GM23338 (cell line): ENCODE results near the gene FSIP1. TPM values are rescaled to one million over a fixed set of nuclear protein-coding genes. Genes with fewer than 3 reads are reported as not detected.

Source experiments
- ATAC-seq: fragments of 200-7000 bp; cut with Tn5 transposase; 3 replicates; pipeline ENCODE4 v1.9.1; 2020
- DNase-seq: peaks from one replicate; pipeline ENCODE4 v3.0.0-alpha.2; 2015; ENCODE audit warnings: low spot score
- H2AFZ ChIP-seq: fragments of 200-600 bp; sonication (generic); 2 replicates; pipeline ENCODE4 v1.8.0; 2016; ENCODE audit warnings: antibody characterized with exemption, mild to moderate bottlenecking, moderate library complexity
- H3F3A ChIP-seq: fragments of 200-600 bp; sonication (generic); replicated peaks from 2 replicates; pipeline ENCODE4 v1.8.0; 2017; ENCODE audit warnings: antibody characterized with exemption, mixed run types, low read depth
- H3K27ac ChIP-seq: fragments of 200-600 bp; sonication (generic); 2 replicates; pipeline ENCODE4 v1.6.1; 2016; ENCODE audit warnings: low read depth
- H3K27me3 ChIP-seq: fragments of 200-600 bp; sonication (generic); 2 replicates; pipeline ENCODE4 v1.8.0; 2016; ENCODE audit warnings: mild to moderate bottlenecking, mixed run types, moderate library complexity; ENCODE audit not compliant: insufficient read depth
- H3K36me3 ChIP-seq: fragments of 200-600 bp; sonication (generic); 2 replicates; pipeline ENCODE4 v1.8.0; 2016; ENCODE audit warnings: mild to moderate bottlenecking; ENCODE audit not compliant: insufficient read depth
- H3K4me1 ChIP-seq: fragments of 200-600 bp; sonication (generic); 2 replicates; pipeline ENCODE4 v1.8.0; 2016; ENCODE audit warnings: mild to moderate bottlenecking, moderate library complexity; ENCODE audit not compliant: insufficient read depth
- H3K4me2 ChIP-seq: fragments of 200-600 bp; sonication (generic); 2 replicates; pipeline ENCODE4 v1.7.1; 2017; ENCODE audit warnings: mixed run types
- H3K4me3 ChIP-seq: fragments of 200-600 bp; sonication (generic); 2 replicates; pipeline ENCODE4 v1.6.1; 2016; ENCODE audit warnings: mixed run types
- H3K79me2 ChIP-seq: fragments of 200-600 bp; sonication (generic); replicated peaks from 2 replicates; pipeline ENCODE4 v1.8.0; 2017; ENCODE audit warnings: mild to moderate bottlenecking; ENCODE audit not compliant: insufficient read depth
- H3K9me2 ChIP-seq: fragments of 200-600 bp; sonication (generic); 2 replicates; pipeline ENCODE4 v1.8.0; 2017; ENCODE audit not compliant: insufficient read depth
- H4K20me1 ChIP-seq: fragments of 200-600 bp; sonication (generic); replicated peaks from 2 replicates; pipeline ENCODE4 v1.8.0; 2017; ENCODE audit warnings: mild to moderate bottlenecking; ENCODE audit not compliant: insufficient read depth
- H3K27ac Mint-ChIP-seq: 2 replicates; pipeline ENCODE4 v1.8.0; 2020; ENCODE audit warnings: inconsistent platforms, mild to moderate bottlenecking, moderate library complexity, mixed read lengths
- H3K27me3 Mint-ChIP-seq: 3 replicates; pipeline ENCODE4 v1.8.0; 2022; ENCODE audit warnings: low read depth, mild to moderate bottlenecking, moderate library complexity, mixed read lengths, inconsistent platforms; ENCODE audit not compliant: insufficient read depth, poor library complexity
- H3K36me3 Mint-ChIP-seq: 3 replicates; pipeline ENCODE4 v1.8.0; 2021; ENCODE audit warnings: low read depth, mild to moderate bottlenecking, inconsistent platforms, moderate library complexity, mixed read lengths
- H3K4me1 Mint-ChIP-seq: 3 replicates; pipeline ENCODE4 v1.8.0; 2020; ENCODE audit warnings: mild to moderate bottlenecking, inconsistent platforms, mixed read lengths
- H3K4me3 Mint-ChIP-seq: 3 replicates; pipeline ENCODE4 v1.8.0; 2021; ENCODE audit warnings: moderate library complexity, mild to moderate bottlenecking, inconsistent platforms, mixed read lengths
- H3K9me3 Mint-ChIP-seq: 3 replicates; pipeline ENCODE4 v1.8.0; 2020; ENCODE audit warnings: moderate library complexity, mild to moderate bottlenecking, inconsistent platforms, mixed read lengths
- CREB1 ChIP-seq: fragments of 250-450 bp; sonication (Bioruptor Pico); IDR thresholded peaks from 2 replicates; pipeline ENCODE4 v1.5.0; 2020; ENCODE audit warnings: low read depth, mild to moderate bottlenecking, moderate library complexity
- EZH2 ChIP-seq: fragments of 200-600 bp; sonication (generic); IDR thresholded peaks from one replicate; pipeline ENCODE4 v1.8.0; 2017; ENCODE audit warnings: antibody characterized with exemption, mild to moderate bottlenecking, low read depth; ENCODE audit not compliant: unreplicated experiment
- EZH2phosphoT487 ChIP-seq: fragments of 200-600 bp; sonication (generic); IDR thresholded peaks from one replicate; pipeline ENCODE4 v1.8.1; 2018; ENCODE audit warnings: antibody characterized with exemption; ENCODE audit not compliant: unreplicated experiment
- JUNB ChIP-seq: IDR thresholded peaks from one replicate; pipeline ENCODE4 v1.6.1; 2016; ENCODE audit warnings: antibody characterized with exemption; ENCODE audit not compliant: unreplicated experiment
- NANOG ChIP-seq: IDR thresholded peaks from 2 replicates; pipeline ENCODE4 v1.6.1; 2016; ENCODE audit warnings: antibody characterized with exemption, borderline replicate concordance
- POLR2AphosphoS5 ChIP-seq: IDR thresholded peaks from 2 replicates; pipeline ENCODE4 v1.6.1; 2016; ENCODE audit warnings: antibody characterized with exemption, low read depth
- REST ChIP-seq: IDR thresholded peaks from one replicate; pipeline ENCODE4 v1.6.1; 2018; ENCODE audit warnings: antibody characterized with exemption; ENCODE audit not compliant: unreplicated experiment
- STAT1 ChIP-seq: IDR thresholded peaks from one replicate; pipeline ENCODE4 v1.6.1; 2016; ENCODE audit warnings: antibody characterized with exemption; ENCODE audit not compliant: unreplicated experiment
- ZNF114 ChIP-seq: fragments of 250-450 bp; sonication (Bioruptor Pico); IDR thresholded peaks from 2 replicates; pipeline ENCODE4 v1.5.0; 2020; ENCODE audit warnings: mild to moderate bottlenecking, moderate library complexity
- ZNF331 ChIP-seq: fragments of 250-450 bp; sonication (Bioruptor Pico); IDR thresholded peaks from 2 replicates; pipeline ENCODE4 v1.5.0; 2020; ENCODE audit warnings: low read depth, mild to moderate bottlenecking, moderate library complexity
- ZNF462 ChIP-seq: fragments of 250-450 bp; sonication (Bioruptor Pico); IDR thresholded peaks from 2 replicates; pipeline ENCODE4 v1.5.0; 2020; ENCODE audit warnings: mild to moderate bottlenecking, moderate library complexity
- polyA plus RNA-seq: library from polyadenylated mRNA; unstranded; fragments of >200 nt; fragmentation: Nextera tagmentation; extraction: Ambion mirVana; gene quantifications from 2 replicates; pipeline ENCODE4 v1.2.1, GENCODE V29; 2016
- total RNA-seq: library from RNA; depleted of rRNA; stranded (reverse); fragments of >200 nt; shearing (Covaris generic); gene quantifications from 2 replicates; pipeline ENCODE4 v1.2.3, GENCODE V29; 2014
- TF ChIP-seq, protein P1 (sequence below), 2 experiments: fragments of 200-600 bp in 1 of 2; sonication (generic) in 1 of 2; conservative IDR thresholded peaks; 2 replicates each; pipeline versions ENCODE4 v1.5.1 to v1.6.1; 2016 to 2017; ENCODE audit warnings: antibody characterized with exemption in 2 of 2, low read depth in 2 of 2, mild to moderate bottlenecking in 2 of 2, moderate library complexity in 1 of 2
- TF ChIP-seq, protein P2 (sequence below): IDR thresholded peaks from 2 replicates; pipeline ENCODE4 v1.6.1; 2016; ENCODE audit warnings: antibody characterized with exemption

FSIP1 gene
- total and polyA plus RNA-seq, 2 experiments from 2014 or later = 0.92 to 2.1 TPM

- no peak for DNase-seq
- Histone ChIP-seq H3K4me1 (no peaks in the 10 kb centered on the region), H4K20me1 (no peaks in the 10 kb centered on the region), H3K79me2 (no peaks in the 10 kb centered on the region), H3K27ac (no peak overlapping the region), H2AFZ (0 out of 2 replicates have a peak overlapping the region, but pooled peaks have one; percentile 5), H3K27me3 (no peaks in the 10 kb centered on the region), H3K4me3 (no peak overlapping the region), H3K9me2 (no peaks in the 10 kb centered on the region), H3K4me2 (no peak overlapping the region), H3F3A (no peaks in the 10 kb centered on the region), H3K36me3 (no peaks in the 10 kb centered on the region)
- Mint-ChIP-seq H3K27ac (no peak overlapping the region; the same call in 1 of the 2 replicates), H3K36me3 (no peaks in the 10 kb centered on the region), H3K4me3 (no peak overlapping the region), H3K27me3 (peaks cover 3% of the 10 kb centered on the region), H3K9me3 (no peaks in the 10 kb centered on the region), H3K4me1 (peaks cover 29% of the 10 kb centered on the region)
- ATAC-seq = no peak
- TF ChIP-seq, protein P1, sequence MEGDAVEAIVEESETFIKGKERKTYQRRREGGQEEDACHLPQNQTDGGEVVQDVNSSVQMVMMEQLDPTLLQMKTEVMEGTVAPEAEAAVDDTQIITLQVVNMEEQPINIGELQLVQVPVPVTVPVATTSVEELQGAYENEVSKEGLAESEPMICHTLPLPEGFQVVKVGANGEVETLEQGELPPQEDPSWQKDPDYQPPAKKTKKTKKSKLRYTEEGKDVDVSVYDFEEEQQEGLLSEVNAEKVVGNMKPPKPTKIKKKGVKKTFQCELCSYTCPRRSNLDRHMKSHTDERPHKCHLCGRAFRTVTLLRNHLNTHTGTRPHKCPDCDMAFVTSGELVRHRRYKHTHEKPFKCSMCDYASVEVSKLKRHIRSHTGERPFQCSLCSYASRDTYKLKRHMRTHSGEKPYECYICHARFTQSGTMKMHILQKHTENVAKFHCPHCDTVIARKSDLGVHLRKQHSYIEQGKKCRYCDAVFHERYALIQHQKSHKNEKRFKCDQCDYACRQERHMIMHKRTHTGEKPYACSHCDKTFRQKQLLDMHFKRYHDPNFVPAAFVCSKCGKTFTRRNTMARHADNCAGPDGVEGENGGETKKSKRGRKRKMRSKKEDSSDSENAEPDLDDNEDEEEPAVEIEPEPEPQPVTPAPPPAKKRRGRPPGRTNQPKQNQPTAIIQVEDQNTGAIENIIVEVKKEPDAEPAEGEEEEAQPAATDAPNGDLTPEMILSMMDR (conservative IDR thresholded peaks at IDR 0.05; ENCODE audit: low read depth in 2 of 2) = no peak
- TF ChIP-seq ZNF331 (CRISPR knock-in tag) (no peak), EZH2phosphoT487 (no peak), NANOG (no peak), CREB1 (CRISPR knock-in tag) (no peak), JUNB (no peak), ZNF114 (CRISPR knock-in tag) (no peak), EZH2 (no peak), ZNF462 (CRISPR knock-in tag) (no peak), POLR2AphosphoS5 (no peak), STAT1 (no peak), REST (no peak)
- TF ChIP-seq, protein P2, sequence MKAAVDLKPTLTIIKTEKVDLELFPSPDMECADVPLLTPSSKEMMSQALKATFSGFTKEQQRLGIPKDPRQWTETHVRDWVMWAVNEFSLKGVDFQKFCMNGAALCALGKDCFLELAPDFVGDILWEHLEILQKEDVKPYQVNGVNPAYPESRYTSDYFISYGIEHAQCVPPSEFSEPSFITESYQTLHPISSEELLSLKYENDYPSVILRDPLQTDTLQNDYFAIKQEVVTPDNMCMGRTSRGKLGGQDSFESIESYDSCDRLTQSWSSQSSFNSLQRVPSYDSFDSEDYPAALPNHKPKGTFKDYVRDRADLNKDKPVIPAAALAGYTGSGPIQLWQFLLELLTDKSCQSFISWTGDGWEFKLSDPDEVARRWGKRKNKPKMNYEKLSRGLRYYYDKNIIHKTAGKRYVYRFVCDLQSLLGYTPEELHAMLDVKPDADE = no peak
These were observed 138.5 kb downstream of the FSIP1 start for GRCh38 chr15:39644136-39644535.
